GM04503 (cell line): ENCODE data around the gene UGT1A9.
"Not testable (repeated sequence)": the region's sequence is repeated elsewhere in the genome, so short reads cannot be mapped to it uniquely, and the experiment has no call there.

Source experiments
- DNase-seq: peaks from one replicate; pipeline ENCODE4 v3.0.0-alpha.2; 2012; ENCODE audit warnings: low read depth

The UGT1A9 gene

GRCh38 chr2:233711312-233712008 lies 39.8 kb downstream of the UGT1A9 start:
- no peak for DNase-seq

GRCh38 chr2:233712611-233713261 lies 41.0 kb downstream of the UGT1A9 start, which contains the start of gene UGT1A5:
UGT1A5 (plus strand) TSS chr2:233712907; CDS start chr2:233712992, 85 bp downstream.
- DNase-seq = no peak

- DNase-seq = no peak
Observed at GRCh38 chr2:233713262-233713615, 41.5 kb downstream of the UGT1A9 start.

GRCh38 chr2:233714121-233714520 lies 42.4 kb downstream of the UGT1A9 start:
- DNase-seq = no peak

- no peak for DNase-seq
Observed at GRCh38 chr2:233718552-233718951, 46.9 kb downstream of the UGT1A9 start, which contains the start of gene UGT1A4. UGT1A4 (plus strand) TSS chr2:233718736; CDS start chr2:233718821, 85 bp downstream.

- no peak for DNase-seq
Observed at GRCh38 chr2:233728723-233729301, 57.1 kb downstream of the UGT1A9 start, which contains the start of gene UGT1A3. UGT1A3 (plus strand) TSS chr2:233729042; CDS start chr2:233729127, 85 bp downstream.

GRCh38 chr2:233736868-233737653 lies 65.4 kb downstream of the UGT1A9 start:
- DNase-seq = not testable (repeated sequence)

- no peak for DNase-seq
Observed at GRCh38 chr2:233740870-233741269, 69.2 kb downstream of the UGT1A9 start.

- DNase-seq = no peak
Observed at GRCh38 chr2:233743464-233744259, 72.0 kb downstream of the UGT1A9 start.

- DNase-seq = no peak
Observed at GRCh38 chr2:233745073-233745755, 73.5 kb downstream of the UGT1A9 start.

GRCh38 chr2:233745838-233746237 lies 74.1 kb downstream of the UGT1A9 start:
- not testable (repeated sequence) for DNase-seq

- no peak for DNase-seq
Observed at GRCh38 chr2:233746475-233747282, 75.0 kb downstream of the UGT1A9 start.

- DNase-seq = no peak
Observed at GRCh38 chr2:233747283-233747544, 75.5 kb downstream of the UGT1A9 start.

GRCh38 chr2:233750689-233751088 lies 79.0 kb downstream of the UGT1A9 start:
- not testable (repeated sequence) for DNase-seq

GRCh38 chr2:233751212-233752009 lies 79.7 kb downstream of the UGT1A9 start:
- DNase-seq = not testable (repeated sequence)

GRCh38 chr2:233754872-233755611 lies 83.3 kb downstream of the UGT1A9 start:
- DNase-seq = no peak

- no peak for DNase-seq
Observed at GRCh38 chr2:233756429-233757081, 84.9 kb downstream of the UGT1A9 start.

GRCh38 chr2:233758141-233758540 lies 86.4 kb downstream of the UGT1A9 start:
- DNase-seq = no peak
